MCF 10A (cell line): Measurements from ENCODE around the gene ISL2. TPM values are rescaled to one million over a fixed set of nuclear protein-coding genes. Genes with fewer than 3 reads are reported as not detected.

Experiments used
- BruUV-seq: library from RNA; stranded (reverse); fragments of 400-500 nt; replicated peaks from 2 replicates; lab custom pipeline; 2021; lab: Mats Ljungman, UMichigan
- CTCF ChIA-PET: fragments of 300-600 bp; sonication (Branson Sonifier 250); formaldehyde crosslinking; extraction: SDS; loops from one replicate; lab custom pipeline; 2021; ENCODE audit warnings: antibody characterized with exemption, inconsistent platforms; lab: Yijun Ruan, JAX
- POLR2A ChIA-PET: fragments of 300-600, 350-650 bp; sonication (Branson Sonifier 250); formaldehyde crosslinking; extraction: SDS; loops from one replicate; lab custom pipeline; 2020; ENCODE audit warnings: antibody characterized with exemption, inconsistent platforms; lab: Yijun Ruan, JAX
- DNase-seq: peaks from one replicate; pipeline ENCODE4 v3.0.0-alpha.2; 2018; ENCODE audit not compliant: unreplicated experiment
- H3K27ac Mint-ChIP-seq: one replicate; pipeline ENCODE4 v1.8.0; 2022; ENCODE audit warnings: mild to moderate bottlenecking, low read depth, mixed read lengths; ENCODE audit not compliant: unreplicated experiment
- H3K27me3 Mint-ChIP-seq: one replicate; pipeline ENCODE4 v1.8.0; 2022; ENCODE audit warnings: mixed read lengths; ENCODE audit not compliant: insufficient read depth, unreplicated experiment
- H3K36me3 Mint-ChIP-seq: one replicate; pipeline ENCODE4 v1.8.0; 2022; ENCODE audit warnings: mild to moderate bottlenecking, moderate library complexity, mixed read lengths; ENCODE audit not compliant: insufficient read depth, unreplicated experiment
- H3K4me1 Mint-ChIP-seq: one replicate; pipeline ENCODE4 v1.8.0; 2022; ENCODE audit warnings: mixed read lengths; ENCODE audit not compliant: insufficient read depth, unreplicated experiment
- H3K4me3 Mint-ChIP-seq: one replicate; pipeline ENCODE4 v1.8.0; 2022; ENCODE audit warnings: mild to moderate bottlenecking, moderate library complexity, mixed read lengths; ENCODE audit not compliant: unreplicated experiment
- H3K9me3 Mint-ChIP-seq: one replicate; pipeline ENCODE4 v1.8.0; 2022; ENCODE audit warnings: mixed read lengths; ENCODE audit not compliant: unreplicated experiment
- CTCF ChIP-seq: fragments of 200-600 bp; IDR thresholded peaks from one replicate; pipeline ENCODE4 v1.8.0; 2022; ENCODE audit warnings: antibody characterized with exemption, mild to moderate bottlenecking; ENCODE audit not compliant: unreplicated experiment
- intact Hi-C: fragments of 100-400 bp; cut with micrococcal nuclease; formaldehyde crosslinking; loops from 2 replicates; pipeline ENCODE4 v1.14.1; 2022
- total RNA-seq: library from RNA; stranded (reverse); gene quantifications from 2 replicates; pipeline ENCODE4 v1.2.3, GENCODE V29; 2022

Gene ISL2
- total RNA-seq, 1 experiment from 2014 or later, result not detected

- ChIA-PET CTCF (no interaction called here), POLR2A (no interaction called here)
- H3K27ac Mint-ChIP-seq, result no peak overlapping the region
- H3K9me3 Mint-ChIP-seq, result no peaks in the 10 kb centered on the region
- intact Hi-C loops, result no loop called here
- H3K27me3 Mint-ChIP-seq, result peaks cover 24% of the 10 kb centered on the region
- DNase-seq, result no peak
- TF ChIP-seq CTCF, result no peak
- no peak overlapping the region for H3K4me3 Mint-ChIP-seq
- H3K4me1 Mint-ChIP-seq, result peaks cover 5% of the 10 kb centered on the region
- H3K36me3 Mint-ChIP-seq, result peaks cover 10% of the 10 kb centered on the region
- no TSS peak for BruUV-seq
These were observed 9.5 kb downstream of the ISL2 start for GRCh38 chr15:76345880-76346668.

GRCh38 chr15:76346669-76347481, 10.3 kb downstream of the ISL2 start:
- no peak overlapping the region for H3K27ac Mint-ChIP-seq
- POLR2A ChIA-PET, result no interaction called here
- peaks cover 10% of the 10 kb centered on the region for H3K36me3 Mint-ChIP-seq
- no peak for DNase-seq
- CTCF ChIA-PET, result interaction anchor here (0.6 kb wide), 2 partner anchors 29 to 470 kb away, joined by 3 to 4 read pairs; no protein-coding TSS in a partner anchor
- H3K4me3 Mint-ChIP-seq, result no peak overlapping the region
- peaks cover 5% of the 10 kb centered on the region for H3K4me1 Mint-ChIP-seq
- peaks cover 16% of the 10 kb centered on the region for H3K27me3 Mint-ChIP-seq
- H3K9me3 Mint-ChIP-seq, result no peaks in the 10 kb centered on the region
- intact Hi-C loops, result no loop called here
- no peak for TF ChIP-seq CTCF
- BruUV-seq, result no TSS peak

- Mint-ChIP-seq H3K4me3 (no peak overlapping the region), H3K4me1 (peaks cover 5% of the 10 kb centered on the region)
These were observed 11.0 kb downstream of the ISL2 start for GRCh38 chr15:76347482-76348055.

More at GRCh38 chr15:76347482-76348055, 11.0 kb downstream of the ISL2 start:
- POLR2A ChIA-PET, result no interaction called here
- H3K27me3 Mint-ChIP-seq, result peaks cover 13% of the 10 kb centered on the region
- intact Hi-C loops, result no loop called here
- H3K36me3 Mint-ChIP-seq, result peaks cover 16% of the 10 kb centered on the region
- H3K9me3 Mint-ChIP-seq, result no peaks in the 10 kb centered on the region
- no TSS peak for BruUV-seq
- CTCF ChIA-PET, result interaction anchor here (0.6 kb wide), 2 partner anchors 28 to 469 kb away, joined by 3 to 4 read pairs; no protein-coding TSS in a partner anchor
- no peak overlapping the region for H3K27ac Mint-ChIP-seq
- no peak for TF ChIP-seq CTCF
- no peak for DNase-seq
